GM13976 (cell line): ENCODE measurements around the gene CTIF.
"Not testable (repeated sequence)": the region's sequence is repeated elsewhere in the genome, so short reads cannot be mapped to it uniquely, and the experiment has no call there.

ENCODE experiments used
- DNase-seq: peaks from one replicate; pipeline ENCODE4 v3.0.0; 2012; ENCODE audit warnings: low spot score
- CTCF ChIP-seq: IDR thresholded peaks from 2 replicates; pipeline ENCODE4 v1.5.1; 2012; ENCODE audit warnings: borderline replicate concordance, mild to moderate bottlenecking; ENCODE audit not compliant: insufficient read depth; ENCODE audit errors: extremely low read depth, missing control alignments, control extremely low read depth
- in situ Hi-C: fragments of 300-500 bp; cut with MboI; formaldehyde crosslinking; loops from one replicate; pipeline ENCODE4 v1.12.0; 2022; ENCODE audit warnings: low sequenced_read_pairs, mixed read lengths, inconsistent platforms; ENCODE audit not compliant: unreplicated experiment

The CTIF gene

GRCh38 chr18:48869591-48869990 lies 330.8 kb downstream of the CTIF start:
- no peak for DNase-seq
- in situ Hi-C loops, result no loop called here
- no peak for TF ChIP-seq CTCF

GRCh38 chr18:48870926-48871325 lies 332.1 kb downstream of the CTIF start:
- DNase-seq, in situ Hi-C loops: not testable (repeated sequence)

GRCh38 chr18:48871391-48872166 lies 332.7 kb downstream of the CTIF start:
- TF ChIP-seq CTCF, result no peak
- no peak for DNase-seq
- in situ Hi-C loops, result no loop called here

- in situ Hi-C loops, result no loop called here
- TF ChIP-seq CTCF, result no peak
- no peak for DNase-seq
Observed at GRCh38 chr18:48872234-48873145, 333.7 kb downstream of the CTIF start.

GRCh38 chr18:48874233-48874632 lies 335.4 kb downstream of the CTIF start:
- DNase-seq, result no peak
- in situ Hi-C loops, result no loop called here
- TF ChIP-seq CTCF, result no peak

- in situ Hi-C loops, result loop anchor here (25.0 kb wide), 1 partner anchor 113 kb away; no protein-coding TSS in a partner anchor
- no peak for TF ChIP-seq CTCF
Observed at GRCh38 chr18:48874701-48875162, 335.9 kb downstream of the CTIF start.

GRCh38 chr18:48875314-48875941 lies 336.6 kb downstream of the CTIF start:
- no peak for TF ChIP-seq CTCF
- in situ Hi-C loops, result loop anchor here (25.0 kb wide), 1 partner anchor 112 kb away; no protein-coding TSS in a partner anchor
- DNase-seq, result no peak

More at GRCh38 chr18:48874701-48875162, 335.9 kb downstream of the CTIF start:
- no peak for DNase-seq
